GM23248 (cell line): ENCODE measurements around the gene PRRT2. TPM values are rescaled to one million over a fixed set of nuclear protein-coding genes. Genes with fewer than 3 reads are reported as not detected.

Experiments used
- DNase-seq: peaks from one replicate; pipeline ENCODE4 v3.0.0-alpha.2; 2015
- H2AFZ ChIP-seq: fragments of 200-600 bp; sonication (generic); 2 replicates; pipeline ENCODE4 v1.6.1; 2016; ENCODE audit warnings: antibody characterized with exemption
- H3F3A ChIP-seq: fragments of 200-600 bp; sonication (generic); 2 replicates; pipeline ENCODE4 v1.6.1; 2016; ENCODE audit warnings: mild to moderate bottlenecking, antibody characterized with exemption, mixed run types; ENCODE audit not compliant: insufficient read depth
- H3K27ac ChIP-seq: fragments of 200-600 bp; sonication (generic); 2 replicates; pipeline ENCODE4 v1.5.1; 2016; ENCODE audit warnings: mild to moderate bottlenecking
- H3K27me3 ChIP-seq: fragments of 200-600 bp; sonication (generic); replicated peaks from 2 replicates; pipeline ENCODE4 v1.6.1; 2016; ENCODE audit warnings: mild to moderate bottlenecking; ENCODE audit not compliant: insufficient read depth
- H3K36me3 ChIP-seq: fragments of 200-600 bp; sonication (generic); 2 replicates; pipeline ENCODE4 v1.6.1; 2016; ENCODE audit warnings: low read depth, mild to moderate bottlenecking
- H3K4me1 ChIP-seq: fragments of 200-600 bp; sonication (generic); 2 replicates; pipeline ENCODE4 v1.6.1; 2016; ENCODE audit warnings: mild to moderate bottlenecking; ENCODE audit not compliant: insufficient read depth
- H3K4me2 ChIP-seq: fragments of 200-600 bp; sonication (generic); one replicate; pipeline ENCODE4 v1.6.1; 2016; ENCODE audit warnings: mild to moderate bottlenecking; ENCODE audit not compliant: unreplicated experiment
- H3K4me3 ChIP-seq: fragments of 200-600 bp; sonication (generic); 2 replicates; pipeline ENCODE4 v1.5.1; 2016; ENCODE audit warnings: mild to moderate bottlenecking
- H3K79me2 ChIP-seq: fragments of 200-600 bp; sonication (generic); 2 replicates; pipeline ENCODE4 v1.6.1; 2016; ENCODE audit warnings: mild to moderate bottlenecking; ENCODE audit not compliant: insufficient read depth
- H3K9ac ChIP-seq: fragments of 200-600 bp; sonication (generic); 2 replicates; pipeline ENCODE4 v1.6.1; 2016; ENCODE audit warnings: mild to moderate bottlenecking
- H3K9me2 ChIP-seq: fragments of 200-600 bp; sonication (generic); 2 replicates; pipeline ENCODE4 v1.6.1; 2016; ENCODE audit warnings: mixed run types, mild to moderate bottlenecking, moderate library complexity; ENCODE audit not compliant: insufficient read depth
- H3K9me3 ChIP-seq: fragments of 200-600 bp; sonication (generic); one replicate; pipeline ENCODE4 v1.6.1; 2017; ENCODE audit warnings: low read depth
- H4K20me1 ChIP-seq: fragments of 200-600 bp; sonication (generic); 2 replicates; pipeline ENCODE4 v1.6.0; 2016; ENCODE audit not compliant: insufficient read depth
- EZH2 ChIP-seq: fragments of 200-600 bp; sonication (generic); IDR thresholded peaks from 2 replicates; pipeline ENCODE4 v1.6.1; 2018; ENCODE audit warnings: antibody characterized with exemption, mild to moderate bottlenecking; ENCODE audit not compliant: insufficient read depth, poor library complexity, severe bottlenecking
- EZH2phosphoT487 ChIP-seq: fragments of 200-600 bp; sonication (generic); IDR thresholded peaks from 2 replicates; pipeline ENCODE4 v1.6.1; 2018; ENCODE audit warnings: antibody characterized with exemption, moderate library complexity, mild to moderate bottlenecking, low read depth; ENCODE audit not compliant: insufficient read depth
- WGBS, 2 experiments: methylation state at CpG; one replicate each; pipeline ENCODE4 v1.1.6; 2015 to 2017; ENCODE audit warnings: low lambda C conversion rate in 2 of 2, low coverage in 1 of 2; ENCODE audit errors: missing lambda C conversion rate in 2 of 2; 5-methylcytosine and 5-hydroxymethylcytosine counted together
- in situ Hi-C: fragments of 300-500 bp; cut with MboI; formaldehyde crosslinking; loops from 2 replicates; pipeline ENCODE4 v1.15.0; 2020
- polyA plus RNA-seq: library from polyadenylated mRNA; unstranded; fragments of >200 nt; fragmentation: Nextera tagmentation; extraction: Ambion mirVana; gene quantifications from 2 replicates; pipeline ENCODE4 v1.2.1, GENCODE V29; 2016
- total RNA-seq: library from RNA; depleted of rRNA; stranded (reverse); fragments of >200 nt; shearing (Covaris generic); gene quantifications from 2 replicates; pipeline ENCODE4 v1.2.3, GENCODE V29; 2014

PRRT2 gene
- total and polyA plus RNA-seq, 2 experiments from 2014 or later = 0.43 to 2.1 TPM

DNA sequence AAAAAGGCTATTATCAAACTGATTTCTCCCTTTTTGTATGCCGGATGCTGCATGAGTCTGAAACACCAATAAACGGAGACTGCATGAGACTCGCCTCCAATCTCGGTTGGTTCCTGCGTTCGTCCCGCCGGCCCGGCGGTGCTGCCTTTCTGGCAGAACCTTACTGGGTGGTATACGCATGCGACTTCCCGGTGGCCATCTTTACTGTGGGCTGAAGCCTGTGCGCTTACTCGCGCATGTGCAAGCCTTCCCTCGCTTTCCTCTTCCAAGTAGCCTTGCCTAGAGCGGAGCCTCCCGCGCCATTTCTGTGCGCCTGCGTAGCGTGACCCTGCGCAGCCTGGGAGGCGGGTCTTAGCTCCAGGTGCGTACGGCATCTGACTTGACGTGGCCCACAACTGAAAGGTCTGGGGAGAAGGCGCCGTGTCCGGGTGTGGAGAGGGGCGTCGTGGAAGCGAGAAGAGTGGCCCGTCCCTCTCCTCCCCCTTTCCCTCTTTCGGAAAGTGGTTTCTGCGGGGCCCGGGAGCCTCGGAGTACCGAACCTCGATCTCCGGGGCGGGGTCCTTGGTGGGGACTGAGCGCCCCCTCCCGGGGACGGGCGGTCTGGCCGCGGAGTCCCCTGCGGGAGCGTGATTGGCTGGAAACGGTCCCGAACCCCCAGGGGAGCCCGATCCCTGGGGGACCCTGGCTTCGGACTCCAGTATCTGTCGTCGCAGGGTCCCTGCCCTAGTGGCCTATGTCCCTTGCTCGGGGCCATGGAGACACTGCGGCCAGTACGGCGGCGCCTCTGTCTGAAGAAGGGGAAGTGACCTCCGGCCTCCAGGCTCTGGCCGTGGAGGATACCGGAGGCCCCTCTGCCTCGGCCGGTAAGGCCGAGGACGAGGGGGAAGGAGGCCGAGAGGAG, 4.0 kb downstream of the PRRT2 start, which contains the start of gene PAGR1:
Gene PAGR1 (plus strand): TSS at position 360 of the 901 bp plus-strand sequence. CDS start 374 bp downstream, at position 734.
- Histone ChIP-seq H3K9me2 (no peaks in the 10 kb centered on the region), H3K4me1 (peaks cover 16% of the 10 kb centered on the region; the same call in 1 of the 2 replicates), H3K9me3 (no peaks in the 10 kb centered on the region), H3K9ac (peak within 1 kb of the TSS; percentile 79), H4K20me1 (no peaks in the 10 kb centered on the region), H3K4me3 (peak within 1 kb of the TSS; percentile 85), H3K36me3 (no peaks in the 10 kb centered on the region), H3K27me3 (no peaks in the 10 kb centered on the region), H2AFZ (peak within 1 kb of the TSS; percentile 80), H3K4me2 (peak within 1 kb of the TSS; percentile 88), H3K27ac (peak within 1 kb of the TSS; percentile 70), H3F3A (peaks cover 13% of the 10 kb centered on the region), H3K79me2 (peaks cover 44% of the 10 kb centered on the region)
- DNase-seq = peak; percentile 100
- TF ChIP-seq EZH2phosphoT487 (no peak), EZH2 (no peak)
- in situ Hi-C loops = loop anchor here (10.0 kb wide), 1 partner anchor 199 kb away; the partner anchor contains the start of gene DOC2A
- WGBS, 2 experiments = 1% methylated on average over 50 to 67 of the region's 70 CpGs

DNA sequence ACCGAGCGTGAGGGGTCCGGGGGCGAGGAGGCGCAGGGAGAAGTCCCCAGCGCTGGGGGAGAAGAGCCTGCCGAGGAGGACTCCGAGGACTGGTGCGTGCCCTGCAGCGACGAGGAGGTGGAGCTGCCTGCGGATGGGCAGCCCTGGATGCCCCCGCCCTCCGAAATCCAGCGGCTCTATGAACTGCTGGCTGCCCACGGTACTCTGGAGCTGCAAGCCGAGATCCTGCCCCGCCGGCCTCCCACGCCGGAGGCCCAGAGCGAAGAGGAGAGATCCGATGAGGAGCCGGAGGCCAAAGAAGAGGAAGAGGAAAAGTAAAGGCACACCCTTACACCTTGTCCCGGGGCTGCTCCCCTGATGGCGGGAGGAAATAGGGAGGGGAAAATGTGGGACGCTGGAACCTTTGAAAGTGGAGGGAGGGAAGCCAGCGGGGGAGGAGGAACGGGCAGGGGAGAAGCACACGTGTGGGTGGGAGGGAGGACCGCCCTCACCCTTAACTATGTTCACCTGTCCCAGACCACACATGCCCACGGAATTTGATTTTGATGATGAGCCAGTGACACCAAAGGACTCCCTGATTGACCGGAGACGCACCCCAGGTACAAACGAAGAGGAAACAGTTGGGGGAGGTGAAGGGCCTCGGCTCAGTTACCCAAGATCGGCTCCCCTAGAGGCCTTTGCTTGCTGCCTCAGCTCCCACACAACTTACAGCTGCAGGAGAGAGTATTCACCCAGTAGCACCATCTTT, 4.9 kb downstream of the PRRT2 start:
- in situ Hi-C loops = loop anchor here (10.0 kb wide), 1 partner anchor 198 kb away; the partner anchor contains the start of gene DOC2A

DNA sequence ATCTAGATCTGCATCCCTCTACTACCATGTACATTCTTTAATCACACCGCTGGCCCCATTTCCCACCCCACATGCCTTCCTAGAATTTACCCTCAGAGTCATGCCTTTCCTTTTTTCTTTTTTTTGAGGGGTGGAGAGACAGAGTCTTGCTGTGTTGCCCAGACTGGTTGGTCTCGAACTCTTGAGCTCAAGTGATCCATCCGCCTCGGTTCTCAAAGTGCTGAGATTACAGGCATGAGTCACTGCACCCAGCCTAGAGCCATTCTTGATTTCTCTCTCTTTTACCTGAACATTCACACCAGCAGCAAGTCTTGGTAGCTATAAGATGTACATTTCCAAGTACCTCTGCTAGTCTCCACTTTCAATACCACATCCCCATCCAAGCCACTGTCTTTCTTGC, 6.1 kb downstream of the PRRT2 start:
- Histone ChIP-seq H3K4me1 (peaks cover 30% of the 10 kb centered on the region), H2AFZ (no peak overlapping the region), H3K4me2 (no peak overlapping the region), H3K9me2 (no peaks in the 10 kb centered on the region), H3F3A (peaks cover 32% of the 10 kb centered on the region), H3K9ac (no peak overlapping the region), H3K36me3 (no peaks in the 10 kb centered on the region), H3K27me3 (no peaks in the 10 kb centered on the region), H4K20me1 (no peaks in the 10 kb centered on the region), H3K4me3 (no peak overlapping the region), H3K27ac (no peak overlapping the region), H3K79me2 (peaks cover 64% of the 10 kb centered on the region), H3K9me3 (no peaks in the 10 kb centered on the region)
- 88 to 97% methylated on average over 4 of the region's 4 CpGs for WGBS, 2 experiments
- TF ChIP-seq EZH2phosphoT487 = no peak
- no peak for TF ChIP-seq EZH2
- DNase-seq = no peak
- in situ Hi-C loops = loop anchor here (10.0 kb wide), 1 partner anchor 197 kb away; the partner anchor contains the start of gene DOC2A

More for the DNA sequence above, 4.9 kb downstream of the PRRT2 start:
- H3K9ac ChIP-seq = peak overlapping the region; percentile 79
- H3K9me2 ChIP-seq = no peaks in the 10 kb centered on the region
- H3F3A ChIP-seq = peaks cover 20% of the 10 kb centered on the region
- no peaks in the 10 kb centered on the region for H4K20me1 ChIP-seq
- peaks cover 18% of the 10 kb centered on the region for H3K4me1 ChIP-seq
- TF ChIP-seq EZH2 (no peak), EZH2phosphoT487 (no peak)
- no peaks in the 10 kb centered on the region for H3K9me3 ChIP-seq
- H3K4me3 ChIP-seq = peak overlapping the region; percentile 85
- DNase-seq = peak; percentile 88
- H2AFZ ChIP-seq = peak overlapping the region; percentile 80
- 6 to 9% methylated on average over 22 to 35 of the region's 37 CpGs for WGBS, 2 experiments
- peaks cover 52% of the 10 kb centered on the region for H3K79me2 ChIP-seq
- no peaks in the 10 kb centered on the region for H3K27me3 ChIP-seq
- no peaks in the 10 kb centered on the region for H3K36me3 ChIP-seq
- H3K4me2 ChIP-seq = peak overlapping the region; percentile 77
- peak overlapping the region; percentile 70 for H3K27ac ChIP-seq

DNA sequence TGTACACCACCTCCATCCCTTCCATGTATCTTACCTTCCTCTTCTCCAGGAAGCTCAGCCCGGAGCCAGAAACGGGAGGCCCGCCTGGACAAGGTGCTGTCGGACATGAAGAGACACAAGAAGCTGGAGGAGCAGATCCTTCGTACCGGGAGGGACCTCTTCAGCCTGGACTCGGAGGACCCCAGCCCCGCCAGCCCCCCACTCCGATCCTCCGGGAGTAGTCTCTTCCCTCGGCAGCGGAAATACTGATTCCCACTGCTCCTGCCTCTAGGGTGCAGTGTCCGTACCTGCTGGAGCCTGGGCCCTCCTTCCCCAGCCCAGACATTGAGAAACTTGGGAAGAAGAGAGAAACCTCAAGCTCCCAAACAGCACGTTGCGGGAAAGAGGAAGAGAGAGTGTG, 7.5 kb downstream of the PRRT2 start:
- Histone ChIP-seq H3K9me2 (no peaks in the 10 kb centered on the region), H3K9ac (peak overlapping the region; percentile 88), H4K20me1 (no peaks in the 10 kb centered on the region), H3K27ac (no peak overlapping the region), H3K79me2 (peaks cover 79% of the 10 kb centered on the region), H3K27me3 (no peaks in the 10 kb centered on the region), H3K4me1 (peaks cover 43% of the 10 kb centered on the region), H3K9me3 (no peaks in the 10 kb centered on the region), H3K36me3 (no peaks in the 10 kb centered on the region), H3F3A (peaks cover 47% of the 10 kb centered on the region), H2AFZ (no peak overlapping the region), H3K4me3 (no peak overlapping the region), H3K4me2 (peak overlapping the region; percentile 99)
- in situ Hi-C loops = loop anchor here (10.0 kb wide), 1 partner anchor 195 kb away; the partner anchor contains the start of gene DOC2A
- no peak for DNase-seq
- 57 to 63% methylated on average over 12 to 15 of the region's 15 CpGs for WGBS, 2 experiments
- TF ChIP-seq EZH2 (no peak), EZH2phosphoT487 (no peak)
